Non-pigmented ciliary epithelial cell (primary cell): ENCODE data around the gene STK38L.
"Not testable (repeated sequence)": the region's sequence is repeated elsewhere in the genome, so short reads cannot be mapped to it uniquely, and the experiment has no call there.

Experiments
- DNase-seq: peaks from one replicate; pipeline ENCODE4 v3.0.0-alpha.2; 2010; ENCODE audit warnings: low read depth

Gene STK38L

DNA sequence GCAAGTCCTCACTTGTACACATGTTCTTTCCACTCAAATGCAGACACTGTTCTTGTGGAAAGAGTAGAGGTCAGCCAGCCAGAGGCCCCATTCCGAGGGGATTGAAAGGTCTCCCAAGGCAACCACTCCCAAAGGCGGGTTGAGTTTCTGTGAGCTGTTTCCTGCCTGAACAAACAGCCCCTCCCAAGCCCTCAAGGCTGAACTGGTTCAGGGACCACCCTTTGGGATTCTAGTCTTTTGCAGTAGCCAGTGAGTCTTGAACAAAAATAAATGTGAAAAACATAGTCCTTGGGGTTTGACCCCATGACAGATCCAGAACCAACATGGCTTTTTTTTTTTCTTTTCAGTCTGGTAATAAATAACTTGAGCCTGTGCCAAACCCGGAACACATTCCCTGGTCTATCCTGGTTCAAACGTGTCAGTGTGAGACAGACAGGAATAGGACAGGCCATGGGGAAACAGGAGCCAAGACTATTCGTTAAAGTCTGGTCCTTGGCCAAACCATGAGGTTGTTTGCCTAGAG lies 17.6 kb upstream of the STK38L start:
- DNase-seq = no peak

DNA sequence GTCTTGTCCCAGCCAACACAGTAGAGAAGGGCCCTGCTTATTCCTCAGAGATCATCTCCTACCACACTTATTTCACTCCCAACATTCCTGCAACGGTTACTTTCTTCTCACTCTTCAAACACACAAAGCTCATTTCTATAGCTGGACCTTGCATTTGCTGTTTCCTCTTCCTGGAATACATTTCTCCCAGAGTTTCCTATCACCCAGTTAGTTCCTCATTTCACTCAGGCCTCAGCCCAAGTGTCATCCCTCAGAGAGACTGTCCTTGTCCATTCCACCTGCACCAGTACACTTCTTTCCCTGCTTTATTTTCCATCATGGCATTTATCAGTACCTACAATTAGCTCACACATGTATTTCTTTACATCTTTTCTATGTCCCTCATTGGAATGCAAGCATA lies 14.7 kb upstream of the STK38L start:
- DNase-seq = no peak

DNA sequence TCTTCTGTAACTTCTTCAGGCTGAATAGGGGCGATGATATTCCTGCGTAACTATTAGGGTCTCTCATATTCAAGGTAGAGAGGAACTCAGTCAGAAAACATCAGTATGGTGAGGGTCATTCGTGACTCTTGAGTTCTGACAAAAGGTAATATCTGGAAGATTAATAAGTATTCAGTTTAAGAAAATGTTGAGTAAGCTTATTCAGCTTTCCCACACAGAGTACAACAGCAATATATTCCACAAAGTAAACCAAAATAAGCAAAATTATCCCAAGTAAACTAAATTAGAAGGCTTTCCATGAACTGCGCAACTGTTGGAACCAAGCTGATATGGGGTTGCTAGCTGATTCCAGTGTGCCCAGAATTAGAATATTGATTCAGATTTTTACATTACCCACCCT lies 12.7 kb upstream of the STK38L start:
- DNase-seq = not testable (repeated sequence)

DNA sequence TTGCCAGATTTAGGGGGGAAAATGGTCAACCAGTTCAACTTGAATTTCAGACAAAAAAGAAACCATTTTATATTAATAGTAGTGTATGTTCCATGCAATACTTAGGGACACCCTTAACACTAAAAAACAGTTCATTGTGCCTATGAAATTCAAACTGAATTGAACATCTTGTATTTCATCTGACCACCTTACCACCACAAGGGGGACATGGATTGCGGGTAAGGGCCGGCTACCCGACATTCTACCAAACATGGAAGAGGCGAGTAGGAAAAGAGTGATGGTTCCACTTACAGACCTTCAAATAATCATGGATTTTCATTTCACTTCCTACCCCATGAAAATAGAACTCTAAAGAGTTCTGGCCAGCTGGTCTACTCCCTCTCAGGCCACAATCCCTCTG lies 10.3 kb upstream of the STK38L start:
- DNase-seq = no peak

DNA sequence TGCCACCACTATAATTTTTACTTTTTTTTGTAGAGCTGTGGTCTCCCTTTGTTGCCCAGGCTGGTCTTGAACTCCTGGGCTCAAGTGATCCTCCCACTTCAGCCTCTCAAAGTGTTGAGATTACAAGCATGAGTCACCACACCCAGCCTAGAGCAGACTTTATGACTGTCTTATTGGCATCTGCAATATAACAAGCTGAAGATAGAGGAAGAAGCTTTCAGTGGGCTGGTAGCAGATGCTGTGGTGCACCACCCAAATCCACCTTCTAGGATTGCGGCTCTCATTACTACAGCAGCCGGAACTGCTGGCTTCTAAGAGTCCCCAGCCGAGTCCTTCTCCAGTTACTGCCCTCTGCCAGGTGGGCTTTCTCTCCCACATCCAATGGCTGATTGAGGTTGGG lies 7.6 kb upstream of the STK38L start:
- no peak for DNase-seq

DNA sequence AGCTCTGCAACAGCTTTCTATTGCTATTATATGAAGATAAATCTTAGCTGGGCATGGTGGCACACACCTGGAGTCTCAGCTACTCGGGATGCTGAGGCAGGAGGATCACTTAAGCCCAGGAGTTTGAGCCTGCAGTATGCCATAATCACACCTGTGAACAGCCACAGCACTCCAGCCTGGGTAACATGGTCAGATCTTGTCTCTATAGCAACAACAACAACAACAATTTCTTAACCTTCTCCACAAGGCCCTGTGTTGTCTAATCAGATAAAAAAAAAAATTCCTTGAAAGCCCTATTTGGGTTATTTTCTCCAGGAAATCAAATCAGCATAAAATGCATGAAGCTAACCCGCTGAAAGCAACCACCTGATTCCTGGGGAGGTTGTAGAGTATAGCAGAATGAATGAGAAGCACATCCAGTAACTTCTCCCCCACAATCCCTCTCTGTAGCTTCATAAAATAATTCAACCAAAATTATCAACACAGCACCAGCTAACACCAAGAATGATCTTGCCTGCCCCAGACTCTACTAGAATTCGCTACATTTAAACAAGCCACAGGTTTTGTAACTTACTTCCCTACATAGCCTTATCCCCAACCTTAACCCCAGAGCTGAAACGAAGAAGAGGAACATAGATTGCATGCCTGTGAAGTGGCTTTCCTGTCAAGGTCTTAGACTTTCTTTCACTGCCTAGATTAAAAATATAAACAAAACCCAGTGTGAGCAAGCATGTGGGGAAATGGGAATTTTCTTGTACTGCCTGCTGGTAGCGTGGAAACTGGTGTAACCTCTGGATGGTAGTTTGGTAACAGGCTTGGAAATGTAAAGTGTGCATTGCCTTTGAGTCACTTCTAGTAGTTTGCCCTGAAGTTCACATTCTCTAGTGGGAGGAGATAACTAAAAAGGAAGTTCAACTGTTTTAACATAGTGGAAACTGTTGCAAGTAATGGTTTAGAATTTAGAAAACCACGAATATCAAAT lies 6.0 kb upstream of the STK38L start:
- DNase-seq = no peak

DNA sequence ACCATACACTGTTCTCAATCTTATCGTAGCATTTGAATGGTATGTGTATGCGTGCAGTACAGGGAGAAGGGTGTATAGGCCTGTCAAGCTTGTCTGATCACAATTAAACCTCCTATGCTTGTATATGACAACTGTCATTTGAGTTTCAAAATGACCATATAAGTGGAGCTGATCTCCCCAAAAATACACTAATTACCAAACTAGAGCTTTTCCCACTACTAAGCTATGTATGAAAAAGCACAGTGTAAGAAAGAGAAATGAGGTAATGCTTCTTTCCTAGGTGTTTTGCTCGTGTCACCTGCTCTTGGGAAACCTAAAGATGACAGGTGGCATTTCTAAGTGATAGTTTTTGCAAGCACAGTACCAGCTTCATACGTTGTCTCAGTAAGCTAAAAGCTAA lies 1.1 kb upstream of the STK38L start:
- DNase-seq = no peak

DNA sequence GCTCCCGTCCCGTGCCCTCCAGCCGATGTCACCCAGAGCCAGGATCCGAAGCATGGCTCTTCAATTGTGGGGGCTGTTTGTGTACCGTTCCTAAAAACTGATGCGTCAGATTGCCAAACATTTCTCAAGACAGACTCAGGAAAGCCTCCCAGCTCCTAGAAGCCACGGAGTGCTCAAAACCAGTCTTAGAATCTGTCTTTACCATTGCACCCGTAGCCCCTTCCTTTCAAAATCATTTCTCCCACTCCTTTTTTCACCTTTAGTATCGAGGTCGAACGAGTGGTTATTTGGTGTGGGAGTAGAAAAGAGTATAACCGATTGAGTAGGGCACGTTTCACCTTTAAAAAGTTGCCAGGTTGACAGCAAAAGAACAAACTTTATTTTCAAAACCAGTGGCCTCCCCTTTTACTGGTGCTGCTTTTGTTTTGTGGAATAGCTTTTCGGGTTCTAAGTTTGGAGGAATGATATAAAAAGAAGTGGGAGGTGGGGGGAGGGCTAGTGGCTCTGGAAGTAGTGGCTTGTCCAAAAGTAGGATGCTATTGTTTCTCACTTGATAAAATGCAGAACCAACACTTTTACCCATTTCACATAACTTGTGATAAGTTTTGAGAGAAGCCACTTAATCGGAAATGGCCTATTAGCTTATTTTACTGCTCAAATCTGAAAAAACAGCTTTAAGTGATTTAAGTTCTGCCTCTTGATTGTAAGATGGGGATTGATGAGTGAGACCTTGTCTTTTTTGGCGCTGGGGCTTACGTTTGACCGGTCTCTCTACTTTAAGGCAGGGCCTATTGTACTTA lies 803 bp downstream of the STK38L start:
- DNase-seq = no peak

DNA sequence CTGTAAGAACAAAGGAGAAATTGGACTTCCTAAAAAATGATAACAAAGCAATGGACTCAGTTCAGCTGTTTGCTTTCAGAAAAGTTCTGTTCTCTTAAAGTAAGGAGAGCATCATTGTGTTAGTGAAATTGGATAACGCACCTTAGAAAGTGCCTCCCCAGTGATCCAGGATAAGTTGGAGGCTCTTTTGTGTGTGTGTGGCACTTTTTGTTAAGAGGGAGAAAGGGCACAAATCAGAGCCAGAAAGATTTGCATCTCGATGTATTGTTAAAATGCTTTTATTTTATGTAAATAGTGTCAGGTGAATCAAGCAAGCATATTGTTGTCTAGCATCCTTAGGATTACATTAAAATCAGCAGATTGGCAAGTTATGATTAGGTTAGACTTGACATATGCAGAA lies 2.1 kb downstream of the STK38L start:
- DNase-seq = no peak

DNA sequence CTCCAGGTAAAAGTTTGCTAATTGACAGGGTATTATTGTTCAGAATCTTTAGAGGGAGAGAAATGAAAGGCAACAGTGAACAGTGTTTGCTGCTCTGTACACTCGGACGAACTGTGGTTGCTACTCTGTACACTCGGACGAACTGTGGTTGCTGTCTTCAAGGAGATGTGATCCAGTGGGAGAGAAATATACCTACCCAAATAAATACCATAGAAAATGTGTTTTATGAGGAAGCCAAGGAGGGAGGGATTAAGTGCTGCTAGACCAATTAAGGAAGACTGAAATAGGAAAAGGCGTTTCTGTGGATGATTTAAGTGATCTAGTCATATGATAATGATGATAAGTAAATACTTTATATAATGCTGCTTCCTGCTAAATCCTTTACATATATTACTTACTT lies 2.7 kb downstream of the STK38L start:
- no peak for DNase-seq

DNA sequence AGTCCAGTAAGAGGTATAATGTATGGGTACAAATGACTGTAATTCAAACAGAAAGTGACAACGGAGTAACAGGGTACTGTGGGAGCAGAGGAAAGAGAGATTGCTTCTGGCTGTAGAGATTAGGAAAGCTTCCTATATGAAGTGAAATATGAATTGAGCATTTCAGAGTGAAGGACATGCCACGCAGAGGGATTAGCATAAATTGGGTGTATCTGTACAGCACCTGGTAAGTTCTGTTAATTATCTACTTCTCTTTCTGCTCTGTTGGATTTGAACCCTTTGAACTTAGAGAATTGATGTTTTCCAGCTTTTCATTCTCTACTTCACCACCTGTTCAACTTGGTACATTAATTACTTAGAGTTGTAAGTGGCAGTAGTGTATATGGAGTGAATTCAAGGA lies 8.8 kb downstream of the STK38L start:
- DNase-seq = no peak

DNA sequence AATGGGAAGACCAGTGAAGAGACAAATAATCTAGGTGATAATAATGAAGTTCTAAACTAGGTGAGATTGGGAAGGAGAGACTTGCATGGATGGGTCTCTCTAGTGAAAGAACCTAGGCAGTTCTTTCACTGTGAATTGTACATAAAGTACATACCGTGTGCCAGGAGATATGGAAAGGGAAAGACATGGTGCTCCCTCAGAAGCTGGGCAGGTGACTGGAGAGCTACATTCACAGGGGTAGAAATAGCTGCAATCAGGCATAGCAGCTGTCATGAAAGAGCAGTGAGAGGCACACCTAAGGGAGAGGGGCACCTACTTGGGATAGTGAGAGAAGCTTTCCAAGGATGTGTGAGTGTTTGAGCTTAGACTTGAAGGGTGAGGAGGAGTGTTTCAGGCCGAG lies 9.3 kb downstream of the STK38L start:
- DNase-seq = no peak

DNA sequence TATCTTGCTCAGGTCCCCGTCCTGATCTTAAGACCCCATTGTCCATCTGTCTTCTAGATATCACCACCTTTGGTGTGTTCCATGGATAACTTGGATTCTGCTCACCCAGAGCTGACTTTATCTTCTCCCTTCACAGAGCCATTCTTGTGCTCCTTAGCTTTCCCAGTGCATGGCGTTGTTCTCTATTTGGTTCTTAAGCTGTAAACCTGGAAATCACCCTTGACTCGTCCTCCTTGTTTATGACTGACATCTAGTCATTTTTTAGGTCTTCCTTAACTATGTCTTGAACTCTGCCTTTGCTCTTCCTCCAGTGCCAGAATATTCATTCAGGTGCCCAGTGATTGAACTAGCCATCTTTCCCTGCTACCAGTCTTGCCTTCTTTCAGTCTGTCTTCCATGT lies 11.7 kb downstream of the STK38L start:
- no peak for DNase-seq

DNA sequence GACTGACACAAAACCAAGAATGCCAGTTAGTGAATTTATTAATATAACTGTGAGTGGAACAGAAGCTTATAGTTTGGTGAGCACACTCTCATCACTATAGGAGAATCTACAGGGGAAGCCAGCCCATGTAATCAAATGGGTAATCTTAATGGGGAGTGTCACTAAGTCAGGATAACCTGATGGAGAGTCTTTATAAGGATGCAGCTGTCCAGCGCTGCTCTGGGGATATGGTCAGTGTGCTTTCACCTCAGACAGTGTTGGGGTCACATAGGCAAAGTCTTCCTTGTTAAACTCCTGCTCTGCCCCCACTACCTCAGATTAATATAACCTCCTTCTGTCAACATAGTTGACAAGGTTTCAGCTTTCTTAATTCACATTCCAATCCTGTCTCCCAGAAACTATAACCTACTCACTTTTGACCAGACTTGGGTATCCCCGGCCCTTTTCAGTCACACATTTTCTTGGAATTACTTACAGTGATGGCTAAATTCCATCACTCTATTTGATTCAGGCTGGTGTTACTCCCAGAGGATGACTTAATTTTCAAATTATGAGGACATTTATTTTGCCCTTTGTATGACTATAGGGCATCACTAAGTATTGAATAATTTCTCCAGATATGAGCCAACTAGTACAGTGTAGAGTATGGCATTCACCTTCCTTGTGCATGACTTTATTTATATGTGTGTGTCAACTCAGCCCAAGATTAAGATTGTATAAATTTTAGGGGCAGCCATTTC lies 13.2 kb downstream of the STK38L start:
- no peak for DNase-seq

DNA sequence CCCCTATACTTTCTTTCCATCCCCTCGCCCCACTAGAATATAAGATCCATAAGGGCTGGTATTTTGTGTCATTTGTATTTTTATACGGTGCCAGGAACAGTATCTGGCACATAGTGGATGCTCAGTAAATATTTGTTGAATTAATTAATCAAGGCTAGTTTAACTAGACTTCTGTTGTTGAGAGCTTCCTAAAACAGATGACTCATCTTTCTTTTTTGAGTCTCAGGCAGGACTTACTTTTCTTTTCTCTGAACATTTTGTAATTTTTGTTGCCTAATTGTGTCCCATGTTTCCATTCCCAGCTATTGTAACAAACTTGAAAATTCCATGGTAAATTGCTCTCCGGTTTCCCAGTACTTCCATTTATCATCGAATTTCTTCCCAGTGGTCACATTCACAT lies 16.7 kb downstream of the STK38L start:
- DNase-seq = no peak

DNA sequence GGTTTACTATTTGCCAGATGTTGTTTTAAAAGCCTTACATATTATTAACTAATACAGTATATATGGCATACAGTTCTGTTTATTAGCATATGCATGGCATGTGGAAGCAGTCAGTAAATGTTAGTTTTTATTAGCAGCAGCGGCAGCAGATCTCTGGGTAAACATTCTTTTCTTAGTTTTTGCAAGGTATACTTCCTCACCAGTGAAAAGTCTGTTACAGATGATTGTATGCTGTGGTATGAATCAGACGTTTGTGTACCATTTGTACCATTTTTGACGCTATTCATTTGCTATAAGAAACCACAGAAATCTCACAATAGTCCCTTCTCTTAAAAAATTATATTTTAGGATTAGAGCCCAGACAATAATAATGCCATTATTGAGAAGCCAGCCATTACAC lies 17.8 kb downstream of the STK38L start:
- no peak for DNase-seq

DNA sequence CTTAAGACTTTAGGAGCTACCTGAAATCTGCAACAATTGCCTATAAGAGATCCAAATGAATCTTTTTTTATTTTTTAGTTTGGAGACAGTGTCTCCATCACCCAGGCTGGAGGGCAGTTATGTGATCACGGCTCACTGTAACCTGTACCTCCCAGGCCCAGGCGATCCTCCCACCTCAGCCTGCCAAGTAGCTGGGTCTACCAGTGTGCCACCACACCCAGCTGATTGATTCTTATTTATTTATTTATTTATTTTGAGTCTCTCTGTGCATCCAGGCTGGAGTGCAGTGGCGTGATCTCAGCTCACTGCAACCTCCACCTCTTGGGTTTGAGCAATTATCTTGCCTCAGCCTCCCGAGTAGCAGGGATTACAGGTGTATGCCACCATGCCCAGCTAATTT lies 26.1 kb downstream of the STK38L start:
- DNase-seq = no peak

DNA sequence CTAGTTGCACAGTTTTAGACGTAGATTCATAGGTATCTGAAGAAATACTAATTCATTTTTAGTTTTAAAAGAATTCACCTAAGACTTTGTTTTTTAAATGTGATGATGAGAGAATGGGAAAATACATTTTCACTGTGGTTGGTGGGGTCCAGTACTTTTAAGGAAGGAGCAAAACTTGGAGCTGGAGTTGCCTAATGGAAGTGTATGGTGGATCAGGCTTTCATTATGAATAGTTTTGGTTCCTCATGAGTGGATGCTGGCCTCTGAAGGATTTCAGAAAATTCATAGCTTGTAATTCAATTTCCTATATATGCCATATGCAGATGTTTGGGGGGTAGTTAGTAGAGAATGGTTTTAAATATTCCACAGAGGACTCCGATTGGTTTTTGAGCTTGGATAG lies 27.1 kb downstream of the STK38L start:
- DNase-seq = no peak

DNA sequence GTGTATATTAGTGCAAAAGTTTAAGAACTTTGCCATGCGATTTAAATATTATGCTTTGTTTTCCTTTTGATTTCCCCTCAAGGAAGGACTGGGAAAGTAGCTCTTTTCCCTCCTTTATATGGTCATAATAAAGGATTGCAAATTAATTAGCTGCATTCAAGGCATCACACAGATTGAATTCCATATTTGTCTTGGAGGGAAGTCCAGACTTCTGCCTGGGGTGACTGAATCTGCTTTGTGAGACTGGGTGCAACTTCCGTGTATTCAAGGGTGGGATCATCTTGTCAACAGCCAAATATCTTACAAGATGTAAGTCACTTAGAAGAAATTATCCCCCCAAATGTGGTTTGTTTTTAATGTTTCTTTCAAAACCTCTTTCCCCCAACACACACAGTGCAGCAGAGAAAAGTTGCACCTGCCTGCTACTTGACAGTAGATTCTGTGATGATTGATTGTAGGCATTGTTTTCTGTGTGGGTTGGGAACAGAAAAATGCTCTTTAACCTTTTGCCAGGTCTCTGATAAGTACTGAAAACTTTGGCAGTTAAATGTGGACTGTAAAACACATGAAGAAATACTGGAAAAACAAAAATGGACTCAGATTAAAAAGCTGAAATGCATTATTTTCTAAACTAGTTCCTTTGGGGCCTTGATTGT lies 28.4 kb downstream of the STK38L start:
- DNase-seq = no peak

DNA sequence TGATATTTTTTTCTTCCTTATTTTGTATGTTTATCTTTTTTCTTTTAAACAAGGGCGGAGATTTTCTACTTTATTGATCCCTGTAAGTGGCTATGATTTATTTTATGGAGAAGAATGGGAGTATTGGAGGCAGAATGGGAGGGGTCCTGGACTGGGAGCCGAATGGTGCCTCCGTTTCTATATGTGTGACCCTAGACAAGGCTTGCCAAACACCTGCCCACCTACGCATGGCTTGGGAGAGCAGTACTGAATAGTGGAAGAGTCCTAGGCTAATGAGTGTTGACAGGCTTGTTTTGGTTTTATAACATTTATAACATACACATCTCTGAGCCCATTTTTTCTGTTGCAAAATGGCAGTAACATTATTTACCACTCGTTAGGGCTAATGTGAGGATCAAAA lies 29.0 kb downstream of the STK38L start:
- DNase-seq = no peak

DNA sequence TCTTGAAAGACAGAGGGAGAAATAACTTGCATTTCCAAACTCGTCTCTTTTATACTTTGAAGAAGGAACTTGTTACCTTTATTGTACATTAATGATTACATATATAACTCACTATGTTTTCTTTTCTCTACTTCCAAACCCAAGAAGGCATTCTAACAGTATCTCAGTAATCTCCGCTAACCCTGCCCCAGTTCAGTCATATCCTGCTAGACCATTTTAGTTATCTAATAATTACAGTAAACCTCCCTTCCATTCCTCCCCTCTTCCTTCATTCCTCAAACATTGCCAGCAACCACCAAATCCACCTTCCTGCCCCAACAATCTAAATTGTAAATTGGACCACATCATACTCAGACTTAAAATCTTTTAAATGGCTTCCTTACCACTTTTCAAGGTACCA lies 30.6 kb downstream of the STK38L start:
- no peak for DNase-seq

DNA sequence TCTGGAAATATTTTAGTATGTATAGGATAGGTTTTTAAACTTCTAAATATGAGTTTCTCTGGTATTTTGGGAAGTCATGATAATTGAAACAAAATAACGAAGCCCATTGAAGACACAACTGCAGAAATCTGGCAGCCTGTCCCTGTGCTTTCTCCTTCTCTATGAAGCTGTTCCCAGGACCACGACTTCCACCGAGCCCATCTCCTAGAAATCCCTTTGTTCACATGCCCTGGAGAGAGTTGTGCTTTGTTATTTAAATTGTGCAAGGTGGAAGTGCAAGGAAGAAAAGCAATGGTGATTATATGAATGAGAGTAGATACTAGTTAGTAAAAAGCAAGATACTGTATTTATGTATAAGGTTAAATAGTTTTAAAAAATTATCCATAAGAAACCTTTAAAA lies 32.2 kb downstream of the STK38L start:
- DNase-seq = no peak
